Thyroid gland (tissue), 4 donors: ENCODE data around the gene SLC28A2.

Experiments used
- POLR2A ChIP-seq, 2 donors: fragments of 450-650 bp; IDR thresholded peaks; one replicate each; pipeline ENCODE4 v1.6.1; 2017; ENCODE audit warnings: antibody characterized with exemption in 2 of 2, mild to moderate bottlenecking in 2 of 2, moderate library complexity in 1 of 2
- TF ChIP-seq, protein P1 (sequence below), 6 experiments: fragments of 200-600 bp in 3 of 6; fragments of 450-650 bp in 3 of 6; sonication (generic) in 3 of 6; IDR thresholded peaks; one replicate each; pipeline ENCODE4 v1.5.1; 2016 to 2019; ENCODE audit warnings: antibody characterized with exemption in 6 of 6, mild to moderate bottlenecking in 2 of 6, inconsistent platforms in 1 of 6, moderate library complexity in 1 of 6

DNA sequence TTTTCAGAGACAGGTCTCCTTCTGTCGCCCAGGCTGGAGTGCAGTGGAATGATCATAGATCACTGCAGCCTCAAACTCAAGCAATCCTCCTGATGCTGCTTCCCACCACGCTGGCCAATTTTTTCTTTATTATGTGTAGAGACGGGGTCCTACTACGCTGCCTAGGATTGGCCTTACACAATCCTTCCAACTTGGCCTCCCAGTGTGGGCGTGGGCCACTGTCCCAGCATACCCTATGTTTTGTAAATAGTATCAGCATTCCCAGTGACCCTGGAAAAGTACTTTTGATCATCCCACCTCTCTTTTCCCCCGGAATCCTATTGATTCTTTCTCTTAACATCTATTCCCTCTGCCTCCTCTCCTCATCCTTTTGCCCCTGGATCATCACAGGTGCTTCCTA lies 36.9 kb downstream of the SLC28A2 start:
- TF ChIP-seq, protein P1, sequence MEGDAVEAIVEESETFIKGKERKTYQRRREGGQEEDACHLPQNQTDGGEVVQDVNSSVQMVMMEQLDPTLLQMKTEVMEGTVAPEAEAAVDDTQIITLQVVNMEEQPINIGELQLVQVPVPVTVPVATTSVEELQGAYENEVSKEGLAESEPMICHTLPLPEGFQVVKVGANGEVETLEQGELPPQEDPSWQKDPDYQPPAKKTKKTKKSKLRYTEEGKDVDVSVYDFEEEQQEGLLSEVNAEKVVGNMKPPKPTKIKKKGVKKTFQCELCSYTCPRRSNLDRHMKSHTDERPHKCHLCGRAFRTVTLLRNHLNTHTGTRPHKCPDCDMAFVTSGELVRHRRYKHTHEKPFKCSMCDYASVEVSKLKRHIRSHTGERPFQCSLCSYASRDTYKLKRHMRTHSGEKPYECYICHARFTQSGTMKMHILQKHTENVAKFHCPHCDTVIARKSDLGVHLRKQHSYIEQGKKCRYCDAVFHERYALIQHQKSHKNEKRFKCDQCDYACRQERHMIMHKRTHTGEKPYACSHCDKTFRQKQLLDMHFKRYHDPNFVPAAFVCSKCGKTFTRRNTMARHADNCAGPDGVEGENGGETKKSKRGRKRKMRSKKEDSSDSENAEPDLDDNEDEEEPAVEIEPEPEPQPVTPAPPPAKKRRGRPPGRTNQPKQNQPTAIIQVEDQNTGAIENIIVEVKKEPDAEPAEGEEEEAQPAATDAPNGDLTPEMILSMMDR (IDR thresholded peaks at IDR 0.05): no peak
- no peak for TF ChIP-seq POLR2A (IDR thresholded peaks at IDR 0.05)
